ENCODE results near the gene TNC.

GRCh38 chr9:115164511-115164974, 46.6 kb upstream of the TNC start:
- TF ChIP-seq CTCF (conservative IDR thresholded peaks at IDR 0.05 in 1 of 2, IDR thresholded peaks at IDR 0.05 in 1 of 2; ENCODE audit: extremely low read depth in 1 of 2, insufficient read depth in 1 of 2, low read depth in 1 of 2, low read length in 2 of 2) (no peak), EZH2 (IDR thresholded peaks at IDR 0.05; ENCODE audit: borderline replicate concordance, low read length) (no peak)

All from mammary epithelial cell (primary cell).